ENCODE measurements around the gene SAP30L.

SAP30L gene

DNA sequence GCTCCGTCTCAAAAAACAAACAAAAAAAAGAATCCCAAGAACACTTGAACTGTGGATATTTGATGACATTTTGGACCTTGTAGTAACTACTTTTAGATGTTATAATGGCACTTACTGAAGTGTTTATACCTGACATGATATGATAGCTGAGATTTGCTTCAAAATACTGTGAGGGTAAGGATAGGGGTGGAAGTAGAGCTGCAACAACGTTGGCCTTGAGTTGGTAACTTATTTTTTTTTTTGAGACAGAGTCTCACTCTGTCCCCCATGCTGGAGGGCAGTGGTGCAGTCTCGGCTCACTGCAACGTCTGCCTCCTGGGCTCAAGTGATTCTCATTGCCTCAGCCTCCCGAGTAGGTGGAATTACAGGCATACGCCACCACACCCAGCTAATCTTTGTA lies 30.7 kb upstream of the SAP30L start:
- DNase-seq (ENCODE audit: low read depth) = no peak
- no peak overlapping the region for H3K4me3 ChIP-seq (ENCODE audit: low read depth, low read length)
- TF ChIP-seq, protein P1, sequence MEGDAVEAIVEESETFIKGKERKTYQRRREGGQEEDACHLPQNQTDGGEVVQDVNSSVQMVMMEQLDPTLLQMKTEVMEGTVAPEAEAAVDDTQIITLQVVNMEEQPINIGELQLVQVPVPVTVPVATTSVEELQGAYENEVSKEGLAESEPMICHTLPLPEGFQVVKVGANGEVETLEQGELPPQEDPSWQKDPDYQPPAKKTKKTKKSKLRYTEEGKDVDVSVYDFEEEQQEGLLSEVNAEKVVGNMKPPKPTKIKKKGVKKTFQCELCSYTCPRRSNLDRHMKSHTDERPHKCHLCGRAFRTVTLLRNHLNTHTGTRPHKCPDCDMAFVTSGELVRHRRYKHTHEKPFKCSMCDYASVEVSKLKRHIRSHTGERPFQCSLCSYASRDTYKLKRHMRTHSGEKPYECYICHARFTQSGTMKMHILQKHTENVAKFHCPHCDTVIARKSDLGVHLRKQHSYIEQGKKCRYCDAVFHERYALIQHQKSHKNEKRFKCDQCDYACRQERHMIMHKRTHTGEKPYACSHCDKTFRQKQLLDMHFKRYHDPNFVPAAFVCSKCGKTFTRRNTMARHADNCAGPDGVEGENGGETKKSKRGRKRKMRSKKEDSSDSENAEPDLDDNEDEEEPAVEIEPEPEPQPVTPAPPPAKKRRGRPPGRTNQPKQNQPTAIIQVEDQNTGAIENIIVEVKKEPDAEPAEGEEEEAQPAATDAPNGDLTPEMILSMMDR (IDR thresholded peaks at IDR 0.05; ENCODE audit: insufficient read depth, low read depth, low read length, missing control alignments) = no peak

DNA sequence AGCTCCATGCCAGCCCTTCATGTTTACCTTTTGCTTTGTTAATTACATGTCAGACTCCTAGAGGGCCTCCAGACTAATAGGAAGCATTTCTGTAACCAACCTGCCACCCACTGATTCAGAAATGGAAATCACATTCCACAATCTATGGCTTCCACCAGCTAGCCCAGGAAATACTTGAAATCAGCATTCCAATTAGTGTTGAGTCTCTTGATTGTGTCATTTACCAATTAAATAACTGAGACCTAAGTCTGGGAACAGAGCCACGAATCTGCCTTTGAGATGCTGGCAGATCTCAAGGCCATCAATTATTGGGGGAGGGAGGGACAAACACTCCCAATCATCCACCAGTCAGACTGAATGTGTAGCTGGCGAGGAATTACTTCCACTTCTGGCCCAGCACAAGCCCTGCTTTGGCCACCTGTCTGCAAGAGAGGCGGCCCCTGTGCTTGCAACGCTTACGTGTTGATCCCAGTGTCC lies 27.4 kb upstream of the SAP30L start:
- TF ChIP-seq, protein P1 (IDR thresholded peaks at IDR 0.05; ENCODE audit: insufficient read depth, low read depth, low read length, missing control alignments) = no peak
- no peak overlapping the region for H3K4me3 ChIP-seq (ENCODE audit: low read depth, low read length)
- DNase-seq (ENCODE audit: low read depth) = no peak

DNA sequence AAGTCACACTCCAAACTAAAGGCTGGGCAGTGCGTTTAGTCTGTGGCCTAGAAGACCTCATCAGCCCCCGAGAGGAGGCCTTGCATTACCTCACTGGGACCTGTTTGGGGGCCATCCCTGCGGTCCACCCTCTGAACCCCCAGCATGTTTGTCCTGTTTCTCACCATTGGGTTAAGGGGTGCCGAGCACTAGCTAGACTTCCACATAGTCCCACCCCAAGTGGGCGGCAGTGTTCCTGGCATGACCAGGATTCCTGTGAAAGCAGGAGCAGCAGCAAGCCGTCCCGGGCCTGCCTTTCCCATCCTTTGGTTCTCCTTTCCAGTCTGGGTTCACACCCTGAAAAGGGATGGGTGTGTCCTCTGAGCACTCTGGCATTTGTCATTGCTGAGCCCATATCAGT lies 26.6 kb upstream of the SAP30L start:
- TF ChIP-seq, protein P1 (IDR thresholded peaks at IDR 0.05; ENCODE audit: insufficient read depth, low read depth, low read length, missing control alignments) = no peak
- no peak for DNase-seq (ENCODE audit: low read depth)
- no peak overlapping the region for H3K4me3 ChIP-seq (ENCODE audit: low read depth, low read length)

- peak; percentile 51 for DNase-seq (ENCODE audit: low read depth)
- TF ChIP-seq, protein P1 (IDR thresholded peaks at IDR 0.05; ENCODE audit: insufficient read depth, low read depth, low read length, missing control alignments) = peak; percentile 54
- H3K4me3 ChIP-seq (ENCODE audit: low read depth, low read length) = no peak overlapping the region
Observed at GRCh38 chr5:154421868-154422267, 23.9 kb upstream of the SAP30L start.

DNA sequence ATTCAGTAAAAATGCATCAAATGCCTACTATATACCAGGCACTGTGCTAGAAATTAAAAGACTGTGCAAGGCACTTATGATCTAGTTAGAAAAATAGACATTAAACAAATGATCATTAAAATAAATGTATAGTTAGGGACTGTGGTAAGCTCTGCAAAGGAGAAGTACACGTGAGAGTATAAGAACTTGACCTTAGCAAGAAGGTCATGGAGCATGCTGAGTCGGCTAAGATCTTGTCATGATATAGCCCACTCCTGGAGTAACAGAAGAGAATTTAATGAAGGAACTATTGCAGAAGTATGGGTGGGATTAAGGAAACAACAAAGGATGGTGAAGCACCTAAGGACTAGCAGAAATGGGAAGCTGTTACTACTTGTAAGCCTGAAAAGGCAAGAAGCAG lies 23.5 kb upstream of the SAP30L start:
- TF ChIP-seq, protein P1 (IDR thresholded peaks at IDR 0.05; ENCODE audit: insufficient read depth, low read depth, low read length, missing control alignments) = no peak
- no peak for DNase-seq (ENCODE audit: low read depth)
- no peak overlapping the region for H3K4me3 ChIP-seq (ENCODE audit: low read depth, low read length)

- DNase-seq (ENCODE audit: low read depth) = no peak
- no peak overlapping the region for H3K4me3 ChIP-seq (ENCODE audit: low read depth, low read length)
- TF ChIP-seq, protein P1 (IDR thresholded peaks at IDR 0.05; ENCODE audit: insufficient read depth, low read depth, low read length, missing control alignments) = no peak
Observed at GRCh38 chr5:154428208-154428607, 17.6 kb upstream of the SAP30L start.

GRCh38 chr5:154429341-154429740 lies 16.5 kb upstream of the SAP30L start:
- H3K4me3 ChIP-seq (ENCODE audit: low read depth, low read length) = no peak overlapping the region
- TF ChIP-seq, protein P1 (IDR thresholded peaks at IDR 0.05; ENCODE audit: insufficient read depth, low read depth, low read length, missing control alignments) = no peak
- no peak for DNase-seq (ENCODE audit: low read depth)

All from GM12865 (cell line).